AG04450 (cell line): ENCODE data around the gene HRK. TPM values are rescaled to one million over a fixed set of nuclear protein-coding genes. Genes with fewer than 3 reads are reported as not detected.

Source experiments
- CTCF ChIA-PET: fragments of 300-600, 350-600 bp; formaldehyde crosslinking; extraction: SDS; loops from one replicate; lab custom pipeline; 2022; ENCODE audit warnings: antibody characterized with exemption, inconsistent platforms; lab: Charles Lee
- POLR2A ChIA-PET: fragments of 350-600 bp; formaldehyde crosslinking; extraction: SDS; loops from one replicate; lab custom pipeline; 2021; ENCODE audit warnings: antibody characterized with exemption, inconsistent platforms; lab: Yijun Ruan, JAX
- DNase-seq: peaks from one replicate; pipeline ENCODE4 v3.0.0-alpha.2; 2011; ENCODE audit warnings: low read depth, low spot score
- H3K27ac ChIP-seq: one replicate; pipeline ENCODE4 v1.5.1; 2012; ENCODE audit warnings: low read depth, low read length, control low read depth
- H3K27me3 ChIP-seq: one replicate; pipeline ENCODE4 v1.6.0; 2012; ENCODE audit warnings: low read length; ENCODE audit not compliant: control insufficient read depth, insufficient read depth
- H3K4me3 ChIP-seq: 2 replicates; pipeline ENCODE4 v1.5.1; 2011; ENCODE audit warnings: mild to moderate bottlenecking, low read depth, low read length, control low read depth
- H3K9me3 ChIP-seq: 2 replicates; pipeline ENCODE4 v1.5.1; 2012; ENCODE audit warnings: low read length; ENCODE audit not compliant: control insufficient read depth, insufficient read depth
- polyA plus RNA-seq: library from polyadenylated mRNA; depleted of rRNA; stranded (reverse); fragments of >200 nt; gene quantifications from 2 replicates; pipeline ENCODE4 v1.2.3, GENCODE V29; 2011
- TF ChIP-seq, protein P1 (sequence below): IDR thresholded peaks from 2 replicates; pipeline ENCODE4 v1.5.1; 2011; ENCODE audit warnings: low read depth, low read length, control low read depth, inconsistent platforms

HRK gene
- polyA plus RNA-seq, 1 experiment: not detected

DNA sequence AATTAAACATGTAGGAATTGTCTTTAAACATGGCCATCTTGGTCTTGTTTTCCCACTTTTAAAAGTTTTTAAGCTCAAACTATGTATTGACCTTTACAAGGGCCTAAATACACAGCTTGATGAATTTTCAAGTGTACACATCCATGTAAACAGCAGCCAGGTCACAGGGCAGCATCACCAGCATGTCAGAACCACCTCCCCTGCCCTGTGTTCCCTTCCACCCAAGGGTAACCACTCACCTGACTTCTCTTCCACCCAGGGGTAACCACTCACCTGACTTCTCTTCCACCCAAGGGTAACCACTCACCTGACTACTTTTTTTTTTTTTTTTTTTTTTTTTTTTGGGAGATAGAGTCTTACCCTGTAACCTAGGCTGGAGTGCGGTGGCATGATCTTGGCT lies 34.1 kb upstream of the HRK start:
- no peak overlapping the region for H3K4me3 ChIP-seq
- H3K9me3 ChIP-seq: peaks cover 9% of the 10 kb centered on the region
- TF ChIP-seq, protein P1, sequence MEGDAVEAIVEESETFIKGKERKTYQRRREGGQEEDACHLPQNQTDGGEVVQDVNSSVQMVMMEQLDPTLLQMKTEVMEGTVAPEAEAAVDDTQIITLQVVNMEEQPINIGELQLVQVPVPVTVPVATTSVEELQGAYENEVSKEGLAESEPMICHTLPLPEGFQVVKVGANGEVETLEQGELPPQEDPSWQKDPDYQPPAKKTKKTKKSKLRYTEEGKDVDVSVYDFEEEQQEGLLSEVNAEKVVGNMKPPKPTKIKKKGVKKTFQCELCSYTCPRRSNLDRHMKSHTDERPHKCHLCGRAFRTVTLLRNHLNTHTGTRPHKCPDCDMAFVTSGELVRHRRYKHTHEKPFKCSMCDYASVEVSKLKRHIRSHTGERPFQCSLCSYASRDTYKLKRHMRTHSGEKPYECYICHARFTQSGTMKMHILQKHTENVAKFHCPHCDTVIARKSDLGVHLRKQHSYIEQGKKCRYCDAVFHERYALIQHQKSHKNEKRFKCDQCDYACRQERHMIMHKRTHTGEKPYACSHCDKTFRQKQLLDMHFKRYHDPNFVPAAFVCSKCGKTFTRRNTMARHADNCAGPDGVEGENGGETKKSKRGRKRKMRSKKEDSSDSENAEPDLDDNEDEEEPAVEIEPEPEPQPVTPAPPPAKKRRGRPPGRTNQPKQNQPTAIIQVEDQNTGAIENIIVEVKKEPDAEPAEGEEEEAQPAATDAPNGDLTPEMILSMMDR: no peak
- no peak overlapping the region for H3K27ac ChIP-seq
- no peaks in the 10 kb centered on the region for H3K27me3 ChIP-seq
- DNase-seq: no peak
- ChIA-PET CTCF (no interaction called here), POLR2A (no interaction called here)

- Histone ChIP-seq H3K4me3 (peak within 1 kb of the TSS; percentile 72), H3K27ac (peak within 1 kb of the TSS; percentile 52), H3K27me3 (no peaks in the 10 kb centered on the region), H3K9me3 (peaks cover 2% of the 10 kb centered on the region; the same call in 1 of the 2 replicates)
- DNase-seq: peak; percentile 15
- CTCF ChIA-PET: no interaction called here
- TF ChIP-seq, protein P1: no peak
- POLR2A ChIA-PET: interaction anchor here (0.9 kb wide), 1 partner anchor 14 kb away, joined by 3 read pairs; no protein-coding TSS in a partner anchor
Measured at GRCh38 chr12:116910645-116911451, 29.6 kb upstream of the HRK start, which contains the start of gene FBXW8. TSS of gene FBXW8 (plus strand) at chr12:116910950. CDS start at chr12:116911038, 88 bp downstream.

DNA sequence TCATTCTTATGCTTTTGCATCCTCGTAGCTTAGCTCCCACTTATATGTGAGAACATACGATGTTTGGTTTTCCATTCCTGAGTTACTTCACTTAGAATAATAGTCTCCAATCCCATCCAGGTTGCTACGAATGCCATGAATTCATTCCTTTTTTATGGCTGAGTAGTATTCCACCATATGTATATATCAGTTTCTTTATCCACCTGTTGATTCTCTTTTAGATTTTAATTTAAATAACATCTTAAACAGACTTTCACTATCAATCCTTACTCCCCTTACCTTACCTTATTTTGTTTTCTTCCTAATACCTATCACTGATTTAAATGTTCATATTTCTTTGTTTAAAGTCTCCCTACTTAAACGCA lies 29.0 kb upstream of the HRK start:
- TF ChIP-seq, protein P1: no peak
- ChIA-PET CTCF (interaction anchor here (1.2 kb wide), 1 partner anchor 207 kb away, joined by 3 read pairs; no protein-coding TSS in a partner anchor), POLR2A (no interaction called here)
- peak overlapping the region; percentile 72 for H3K4me3 ChIP-seq
- H3K9me3 ChIP-seq: no peaks in the 10 kb centered on the region
- H3K27ac ChIP-seq: no peak overlapping the region
- H3K27me3 ChIP-seq: no peaks in the 10 kb centered on the region
- DNase-seq: no peak

GRCh38 chr12:116906285-116906684 lies 25.0 kb upstream of the HRK start:
- no peak overlapping the region for H3K27ac ChIP-seq
- CTCF ChIA-PET: no interaction called here
- TF ChIP-seq, protein P1: no peak
- POLR2A ChIA-PET: interaction anchor here (0.6 kb wide), 1 partner anchor 231 kb away, joined by 3 read pairs; no protein-coding TSS in a partner anchor
- H3K27me3 ChIP-seq: no peaks in the 10 kb centered on the region
- H3K9me3 ChIP-seq: no peaks in the 10 kb centered on the region
- DNase-seq: no peak
- no peak overlapping the region for H3K4me3 ChIP-seq

DNA sequence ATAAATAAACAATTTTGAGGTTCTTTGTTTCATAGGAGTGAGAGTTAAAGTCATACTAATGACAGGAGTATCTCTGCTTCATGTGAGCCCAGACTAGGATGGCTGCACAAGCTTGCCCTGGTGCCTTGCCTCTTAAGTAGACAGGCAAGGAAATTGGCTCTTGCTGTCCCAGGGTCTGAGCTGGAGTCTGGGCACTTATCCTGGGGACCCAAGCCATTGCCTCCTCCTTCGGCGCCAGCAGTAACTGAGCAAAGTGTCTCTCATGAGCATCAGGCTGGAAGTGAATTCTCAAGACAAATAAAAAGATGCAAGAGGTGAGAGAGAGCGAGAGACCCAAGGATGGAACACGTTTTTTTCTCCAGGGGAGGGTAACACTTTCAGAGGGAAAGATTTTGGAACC lies 22.6 kb upstream of the HRK start:
- TF ChIP-seq, protein P1: no peak
- H3K27me3 ChIP-seq: peaks cover 4% of the 10 kb centered on the region
- H3K27ac ChIP-seq: no peak overlapping the region
- ChIA-PET CTCF (no interaction called here), POLR2A (no interaction called here)
- DNase-seq: no peak
- no peaks in the 10 kb centered on the region for H3K9me3 ChIP-seq
- H3K4me3 ChIP-seq: no peak overlapping the region
